Psoas muscle (tissue), 8 donors: ENCODE measurements around the gene AKT3. TPM values are rescaled to one million over a fixed set of nuclear protein-coding genes. Genes with fewer than 3 reads are reported as not detected.

Experiments used
- ATAC-seq, 4 donors: fragments of 200-7000 bp; cut with Tn5 transposase; one replicate each; pipeline ENCODE4 v1.9.1; 2020; ENCODE audit warnings: moderate library complexity in 3 of 4, mild to moderate bottlenecking in 2 of 4
- DNase-seq, 2 donors: peaks; one replicate each; pipeline ENCODE4 v3.0.0-alpha.2; 2020
- H3K27ac ChIP-seq: fragments of 200-600 bp; one replicate; pipeline ENCODE4 v1.8.0; 2022
- H3K27me3 ChIP-seq, 3 donors: fragments of 200-600 bp in 1 of 3; one replicate each; pipeline versions ENCODE4 v1.6.1 to v1.8.0; 2013 to 2022; ENCODE audit warnings: low read length in 2 of 3, mild to moderate bottlenecking in 2 of 3, moderate library complexity in 1 of 3; ENCODE audit not compliant: insufficient read depth in 3 of 3
- H3K36me3 ChIP-seq, 2 donors: fragments of 200-600 bp in 1 of 2; one replicate each; pipeline versions ENCODE4 v1.6.1 to v1.8.0; 2013 to 2022; ENCODE audit warnings: low read depth in 1 of 2, mild to moderate bottlenecking in 1 of 2, moderate library complexity in 1 of 2; ENCODE audit not compliant: insufficient read depth in 1 of 2
- H3K4me1 ChIP-seq: fragments of 200-600 bp; one replicate; pipeline ENCODE4 v1.8.0; 2022
- H3K4me3 ChIP-seq: fragments of 200-600 bp; one replicate; pipeline ENCODE4 v1.8.0; 2022; ENCODE audit warnings: mild to moderate bottlenecking
- H3K9me3 ChIP-seq: fragments of 200-600 bp; one replicate; pipeline ENCODE4 v1.8.0; 2022
- WGBS, 3 donors: extraction: QIAGEN DNeasy Blood & Tissue Kit; methylation state at CpG; one replicate each; pipeline versions ENCODE4 v1.1.6 to v1.1.7; 2013; 5-methylcytosine and 5-hydroxymethylcytosine counted together
- intact Hi-C, 2 donors: fragments of 100-400 bp; cut with DNase I; formaldehyde crosslinking; loops; one replicate each; pipeline versions ENCODE4 v1.11.0 to v1.14.2; 2022
- polyA plus RNA-seq, 3 donors: library from polyadenylated mRNA; stranded (reverse); fragments of 200-250 nt; gene quantifications; one replicate each; pipeline ENCODE4 v1.2.3, GENCODE V29; 2013
- total RNA-seq, 4 donors: library from RNA; stranded (reverse); fragmentation: NEBNext Ultra II Directional in 2 of 4; extraction: Animal tissue kit (Norgen Biotek cat#: 25700) in 2 of 4; gene quantifications; one replicate each; pipeline versions ENCODE4 v1.2.1 to v1.2.4, GENCODE V29; 2021 to 2023
- TF ChIP-seq, protein P1 (sequence below): fragments of 200-600 bp; IDR thresholded peaks from one replicate; pipeline ENCODE4 v1.8.0; 2022; ENCODE audit warnings: antibody characterized with exemption
- donor health status: healthy with polysubstance abuse.
- donor health status: DM: no; HTN: no; CAD: no; lungs with moderate emphysema.
- donor health status: Bipolar disorder and iron deficiency.
- donor health status: healthy.
- donor health status: DM: yes; HTN: yes; CAD: no.
- donor health status: DM: no; HTN: no; CAD: no.
- donor health status: DM: no; HTN: no; CAD: no.
- donor health status: DM: yes; HTN: yes; CAD: no.

The AKT3 gene
- total and polyA plus RNA-seq, 7 donors, result 3.3 to 25.1 (median 9.8) TPM

DNA sequence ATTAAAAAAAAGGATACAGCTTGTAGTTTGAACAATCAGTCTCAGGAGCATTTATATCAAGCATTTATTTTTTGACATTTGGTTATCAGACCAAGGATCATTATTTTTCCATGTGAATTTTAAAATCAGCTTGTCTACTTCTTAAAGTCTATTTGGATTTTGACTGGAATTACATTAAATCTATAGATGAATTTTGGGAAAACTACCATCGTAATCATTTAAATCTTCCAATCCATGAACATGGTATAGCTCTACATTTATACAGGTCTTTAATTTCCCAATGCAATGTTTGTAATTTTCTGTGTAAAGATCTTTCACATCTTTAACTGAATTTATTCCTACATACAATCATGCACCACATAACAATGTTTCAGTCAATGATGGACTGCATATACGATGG, 203.2 kb downstream of the AKT3 start:
- Histone ChIP-seq H3K27ac (no peak overlapping the region), H3K27me3 (no peaks in the 10 kb centered on the region), H3K4me3 (no peak overlapping the region), H3K36me3 (peaks cover 0 to 14% of the 10 kb centered on the region in 2 donors), H3K9me3 (peaks cover 10% of the 10 kb centered on the region), H3K4me1 (no peaks in the 10 kb centered on the region)
- DNase-seq (no peak), ATAC-seq (no peak)
- TF ChIP-seq, protein P1, sequence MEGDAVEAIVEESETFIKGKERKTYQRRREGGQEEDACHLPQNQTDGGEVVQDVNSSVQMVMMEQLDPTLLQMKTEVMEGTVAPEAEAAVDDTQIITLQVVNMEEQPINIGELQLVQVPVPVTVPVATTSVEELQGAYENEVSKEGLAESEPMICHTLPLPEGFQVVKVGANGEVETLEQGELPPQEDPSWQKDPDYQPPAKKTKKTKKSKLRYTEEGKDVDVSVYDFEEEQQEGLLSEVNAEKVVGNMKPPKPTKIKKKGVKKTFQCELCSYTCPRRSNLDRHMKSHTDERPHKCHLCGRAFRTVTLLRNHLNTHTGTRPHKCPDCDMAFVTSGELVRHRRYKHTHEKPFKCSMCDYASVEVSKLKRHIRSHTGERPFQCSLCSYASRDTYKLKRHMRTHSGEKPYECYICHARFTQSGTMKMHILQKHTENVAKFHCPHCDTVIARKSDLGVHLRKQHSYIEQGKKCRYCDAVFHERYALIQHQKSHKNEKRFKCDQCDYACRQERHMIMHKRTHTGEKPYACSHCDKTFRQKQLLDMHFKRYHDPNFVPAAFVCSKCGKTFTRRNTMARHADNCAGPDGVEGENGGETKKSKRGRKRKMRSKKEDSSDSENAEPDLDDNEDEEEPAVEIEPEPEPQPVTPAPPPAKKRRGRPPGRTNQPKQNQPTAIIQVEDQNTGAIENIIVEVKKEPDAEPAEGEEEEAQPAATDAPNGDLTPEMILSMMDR, result no peak
- 97 to 99% (median 98%) methylated on average over 2 of the region's 2 CpGs for WGBS, 3 donors
- intact Hi-C loops, result no loop called here

DNA sequence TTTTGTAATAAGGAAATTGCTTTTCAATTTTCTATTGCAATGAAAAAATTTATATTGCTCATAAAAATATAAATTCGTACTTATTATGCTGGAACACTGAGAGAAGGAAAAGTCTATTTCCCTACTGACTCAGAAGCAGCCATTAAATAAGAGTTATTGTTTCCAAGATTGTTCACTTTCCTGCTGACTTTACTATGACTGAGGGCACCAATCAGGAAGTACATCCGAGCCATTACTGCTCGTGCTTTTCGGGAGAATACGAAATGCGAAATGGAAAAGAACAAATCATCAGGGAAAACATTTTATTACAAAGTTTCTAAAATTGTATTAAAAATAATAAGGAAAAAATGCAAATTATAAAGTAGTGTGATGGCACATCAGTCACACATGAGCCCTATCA, 204.8 kb downstream of the AKT3 start:
- Histone ChIP-seq H3K27me3 (no peaks in the 10 kb centered on the region), H3K9me3 (peaks cover 10% of the 10 kb centered on the region), H3K27ac (no peak overlapping the region), H3K36me3 (peaks cover 0 to 14% of the 10 kb centered on the region in 2 donors), H3K4me3 (no peak overlapping the region), H3K4me1 (no peaks in the 10 kb centered on the region)
- intact Hi-C loops, result no loop called here
- no peak for ATAC-seq
- TF ChIP-seq, protein P1, result no peak
- no peak for DNase-seq
- WGBS, 3 donors, result 75 to 78% (median 77%) methylated on average over 6 of the region's 6 CpGs

DNA sequence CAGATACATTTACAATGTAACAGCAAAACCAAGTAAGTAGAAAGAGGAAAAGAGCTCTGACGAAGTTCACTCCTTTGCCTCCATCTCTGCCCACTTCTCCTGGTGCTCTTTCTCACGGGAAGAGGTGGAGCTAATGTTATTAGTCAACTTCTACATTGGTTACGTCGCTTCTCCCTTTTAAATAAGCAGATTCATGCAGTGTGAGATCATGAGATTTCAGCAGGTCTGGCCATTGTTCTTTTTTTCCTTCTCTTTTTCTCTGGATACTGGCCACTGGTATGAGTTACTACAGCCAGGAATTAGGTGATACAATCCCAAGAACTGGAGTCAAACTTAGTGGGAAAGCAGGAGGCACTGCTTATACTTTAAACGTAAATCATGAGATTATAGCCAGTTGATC, 207.1 kb downstream of the AKT3 start:
- no peak overlapping the region for H3K27ac ChIP-seq
- ATAC-seq (no peak), DNase-seq (no peak)
- TF ChIP-seq, protein P1, result no peak
- peaks cover 10% of the 10 kb centered on the region for H3K9me3 ChIP-seq
- H3K4me1 ChIP-seq, result no peaks in the 10 kb centered on the region
- 74 to 89% (median 83%) methylated on average over 5 of the region's 5 CpGs for WGBS, 3 donors
- intact Hi-C loops, result no loop called here
- H3K36me3 ChIP-seq, result peaks cover 0 to 14% of the 10 kb centered on the region in 2 donors
- no peak overlapping the region for H3K4me3 ChIP-seq
- no peaks in the 10 kb centered on the region for H3K27me3 ChIP-seq

DNA sequence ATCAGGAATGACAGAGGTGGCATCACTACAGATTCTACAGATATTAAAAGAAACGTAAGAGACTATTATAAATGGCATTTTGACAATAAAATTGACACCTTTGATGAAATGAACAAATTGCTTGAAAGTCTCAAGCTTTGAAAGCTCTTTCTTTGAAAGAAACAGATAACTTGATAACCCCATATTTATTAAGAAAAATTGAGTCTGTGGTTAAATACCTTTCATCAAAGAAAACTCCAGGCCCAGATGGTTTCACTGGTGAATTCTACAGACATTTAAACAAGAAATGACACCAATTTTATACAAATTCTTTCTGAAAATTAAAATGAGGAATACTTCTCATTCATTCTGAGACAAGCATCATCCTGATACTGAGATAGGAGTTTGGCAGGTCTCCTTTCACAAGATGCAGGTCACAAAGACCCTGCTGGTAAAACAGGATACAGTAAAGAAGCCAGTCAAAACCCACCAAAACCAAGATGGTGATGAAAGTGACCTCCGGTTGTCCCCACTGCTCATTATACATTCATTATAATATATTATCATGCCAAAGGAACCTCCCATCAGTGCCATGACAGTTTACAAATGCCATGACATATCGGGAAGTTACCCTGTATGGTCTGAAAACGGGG, 210.9 kb downstream of the AKT3 start:
- Histone ChIP-seq H3K36me3 (no peaks in the 10 kb centered on the region), H3K27ac (no peak overlapping the region), H3K4me3 (no peak overlapping the region), H3K9me3 (no peaks in the 10 kb centered on the region), H3K4me1 (no peaks in the 10 kb centered on the region), H3K27me3 (no peaks in the 10 kb centered on the region)
- 94 to 97% (median 95%) methylated on average over 4 of the region's 4 CpGs for WGBS, 3 donors
- TF ChIP-seq, protein P1, result no peak
- DNase-seq (no peak), ATAC-seq (no peak)
- intact Hi-C loops, result no loop called here

DNA sequence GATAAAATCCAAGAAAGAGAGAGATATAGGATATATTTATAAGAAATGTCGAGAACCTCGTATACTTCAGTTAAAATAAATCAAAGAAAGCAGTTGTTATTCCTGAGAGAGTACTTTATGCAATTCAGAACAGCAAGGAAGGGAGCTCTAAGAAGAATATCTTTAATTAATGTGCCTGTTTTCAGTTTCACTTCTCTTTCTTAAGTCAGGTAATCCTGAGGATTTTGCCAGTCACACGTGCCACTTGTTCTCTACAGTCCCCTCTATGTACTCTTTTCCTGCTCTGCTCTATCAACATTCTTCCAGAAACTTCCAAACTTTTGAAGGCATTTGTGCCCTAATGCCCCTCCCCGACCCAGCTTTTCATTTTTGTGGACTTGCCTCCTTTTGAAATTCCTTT, 211.9 kb downstream of the AKT3 start:
- no peak for ATAC-seq
- no peaks in the 10 kb centered on the region for H3K36me3 ChIP-seq
- TF ChIP-seq, protein P1, result no peak
- no peaks in the 10 kb centered on the region for H3K9me3 ChIP-seq
- WGBS, 3 donors, result 81 to 82% (median 81%) methylated on average over 4 of the region's 4 CpGs
- H3K4me3 ChIP-seq, result no peak overlapping the region
- no peak for DNase-seq
- intact Hi-C loops, result no loop called here
- H3K4me1 ChIP-seq, result no peaks in the 10 kb centered on the region
- no peaks in the 10 kb centered on the region for H3K27me3 ChIP-seq
- H3K27ac ChIP-seq, result no peak overlapping the region
